A549 (cell line): ENCODE measurements around the gene KCNK17.
A peak's percentile ranks its signal among the peaks of the same experiment; 100 is the strongest.

Experiments
- CBX2 ChIP-seq: fragments of 200-600 bp; sonication (generic); IDR thresholded peaks from 2 replicates; pipeline ENCODE4 v1.6.1; 2016; ENCODE audit warnings: low read depth, mild to moderate bottlenecking, borderline replicate concordance
- CTCF ChIP-seq: fragments of >200 bp; sonication (Bioruptor Twin); formaldehyde crosslinking; IDR thresholded peaks from 3 replicates; pipeline ENCODE4 v1.5.1; 2016
- HEYL ChIP-seq: fragments of 250-450 bp; sonication (Bioruptor Pico); IDR thresholded peaks from 2 replicates; pipeline ENCODE4 v1.8.0; 2021; ENCODE audit warnings: mild to moderate bottlenecking, moderate library complexity
- RCOR1 ChIP-seq: fragments of 150-350 bp; IDR thresholded peaks from 2 replicates; pipeline ENCODE4 v1.6.1; 2014; ENCODE audit warnings: antibody characterized with exemption, low read length, low read depth
- REST ChIP-seq: fragments of 200-600 bp; sonication (generic); IDR thresholded peaks from 2 replicates; pipeline ENCODE4 v1.6.1; 2016; ENCODE audit warnings: antibody characterized with exemption, mild to moderate bottlenecking, moderate library complexity
- RFX5 ChIP-seq: fragments of 450-650 bp; IDR thresholded peaks from 2 replicates; pipeline ENCODE4 v1.7.1; 2014; ENCODE audit warnings: antibody characterized with exemption, mild to moderate bottlenecking, moderate library complexity
- ZFP36 ChIP-seq: fragments of 450-650 bp; IDR thresholded peaks from 2 replicates; pipeline ENCODE4 v1.6.1; 2014; ENCODE audit warnings: borderline replicate concordance; ENCODE audit not compliant: partially characterized antibody

- TF ChIP-seq RCOR1 (no peak), RFX5 (no peak), CTCF (peak; percentile 78), CBX2 (no peak), HEYL (no peak), ZFP36 (no peak), REST (no peak)
Measured at GRCh38 chr6:39309942-39310531, 4.2 kb downstream of the KCNK17 start.
